Forelimb muscle (tissue), 1 donor: ENCODE results near the gene SP7. TPM values are rescaled to one million over a fixed set of nuclear protein-coding genes. Genes with fewer than 3 reads are reported as not detected.

ENCODE experiments used
- polyA plus RNA-seq: library from polyadenylated mRNA; unstranded; fragments of 120-200 nt; gene quantifications from one replicate; pipeline ENCODE4 v1.2.1, GENCODE V29; 2013; ENCODE audit not compliant: insufficient read length

The SP7 gene
- polyA plus RNA-seq, 1 donor: 0.15 TPM

Other genes starting within 250 kb of the SP7 start
- gene IGFBP6, start 238.7 kb downstream of the SP7 start, polyA plus RNA-seq: 59.2 TPM
- gene SOAT2, start 232.9 kb downstream of the SP7 start, polyA plus RNA-seq: 0.11 TPM
- 27.9 TPM for gene ZNF740, start 155.6 kb downstream of the SP7 start, polyA plus RNA-seq
- gene CSAD, start 155.4 kb downstream of the SP7 start, polyA plus RNA-seq: 54.5 TPM
- 1.2 TPM for gene ITGB7, start 129.1 kb downstream of the SP7 start, polyA plus RNA-seq
- 22.5 TPM for gene RARG, start 104.1 kb downstream of the SP7 start, polyA plus RNA-seq
- gene ESPL1, start 68.1 kb downstream of the SP7 start, polyA plus RNA-seq: 4.3 TPM
- gene PFDN5, start 40.8 kb downstream of the SP7 start, polyA plus RNA-seq: 497 TPM
- gene MYG1, start 36.7 kb downstream of the SP7 start, polyA plus RNA-seq: 37.2 TPM
- 52.4 TPM for gene AAAS, start 14.7 kb downstream of the SP7 start, polyA plus RNA-seq
- gene SP1, start 43.8 kb upstream of the SP7 start, polyA plus RNA-seq: 37.2 TPM
- gene AMHR2, start 87.5 kb upstream of the SP7 start, polyA plus RNA-seq: 0.09 TPM
- 41.6 TPM for gene PRR13, start 105.4 kb upstream of the SP7 start, polyA plus RNA-seq
- gene PCBP2, start 115.7 kb upstream of the SP7 start, polyA plus RNA-seq: 550 TPM
- gene MAP3K12, start 163.1 kb upstream of the SP7 start, polyA plus RNA-seq: 14.3 TPM
- gene TARBP2, start 164.9 kb upstream of the SP7 start, polyA plus RNA-seq: 20.9 TPM
- gene NPFF, start 171.1 kb upstream of the SP7 start, polyA plus RNA-seq: not detected